Stomach (tissue), 4 donors: Measurements from ENCODE around the gene PSMA6.

ENCODE experiments used
- POLR2A ChIP-seq, 4 donors: fragments of 450-650 bp; IDR thresholded peaks; one replicate each; pipeline ENCODE4 v1.6.1; 2016; ENCODE audit warnings: antibody characterized with exemption in 4 of 4, control low read depth in 2 of 4, mild to moderate bottlenecking in 1 of 4, moderate library complexity in 1 of 4
- TF ChIP-seq, protein P1 (sequence below), 7 experiments: fragments of 450-650 bp in 4 of 7; fragments of 200-600 bp in 3 of 7; sonication (generic) in 3 of 7; IDR thresholded peaks; one replicate each; pipeline ENCODE4 v1.5.1; 2016 to 2019; ENCODE audit warnings: antibody characterized with exemption in 7 of 7, control low read depth in 2 of 7, mild to moderate bottlenecking in 1 of 7

DNA sequence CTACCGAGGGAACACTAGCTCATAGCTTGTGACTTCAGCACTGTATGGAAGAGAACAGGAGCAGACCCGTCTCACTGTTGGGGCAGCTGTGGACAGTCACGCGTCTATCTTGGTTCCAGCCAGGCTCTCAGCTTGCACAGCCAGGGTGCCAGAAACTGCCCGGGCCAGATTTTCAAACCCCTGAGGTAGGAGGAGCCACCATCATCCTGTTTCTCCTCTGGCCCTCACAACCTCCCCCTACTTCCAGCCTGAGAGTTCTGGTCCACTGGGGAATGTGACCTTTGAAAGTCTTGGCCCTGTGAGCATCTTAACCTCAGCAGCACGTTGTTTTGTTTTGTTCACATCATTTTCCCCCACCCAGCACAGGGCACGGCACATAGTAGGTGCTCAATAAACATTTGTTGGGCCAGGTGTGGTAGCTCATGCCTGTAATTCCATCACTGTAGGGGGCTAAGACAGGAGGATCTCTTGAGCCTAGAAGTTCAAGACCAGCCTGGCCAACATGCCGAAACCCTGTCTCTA lies 50.4 kb downstream of the PSMA6 start:
- TF ChIP-seq POLR2A (IDR thresholded peaks at IDR 0.05): no peak
- TF ChIP-seq, protein P1, sequence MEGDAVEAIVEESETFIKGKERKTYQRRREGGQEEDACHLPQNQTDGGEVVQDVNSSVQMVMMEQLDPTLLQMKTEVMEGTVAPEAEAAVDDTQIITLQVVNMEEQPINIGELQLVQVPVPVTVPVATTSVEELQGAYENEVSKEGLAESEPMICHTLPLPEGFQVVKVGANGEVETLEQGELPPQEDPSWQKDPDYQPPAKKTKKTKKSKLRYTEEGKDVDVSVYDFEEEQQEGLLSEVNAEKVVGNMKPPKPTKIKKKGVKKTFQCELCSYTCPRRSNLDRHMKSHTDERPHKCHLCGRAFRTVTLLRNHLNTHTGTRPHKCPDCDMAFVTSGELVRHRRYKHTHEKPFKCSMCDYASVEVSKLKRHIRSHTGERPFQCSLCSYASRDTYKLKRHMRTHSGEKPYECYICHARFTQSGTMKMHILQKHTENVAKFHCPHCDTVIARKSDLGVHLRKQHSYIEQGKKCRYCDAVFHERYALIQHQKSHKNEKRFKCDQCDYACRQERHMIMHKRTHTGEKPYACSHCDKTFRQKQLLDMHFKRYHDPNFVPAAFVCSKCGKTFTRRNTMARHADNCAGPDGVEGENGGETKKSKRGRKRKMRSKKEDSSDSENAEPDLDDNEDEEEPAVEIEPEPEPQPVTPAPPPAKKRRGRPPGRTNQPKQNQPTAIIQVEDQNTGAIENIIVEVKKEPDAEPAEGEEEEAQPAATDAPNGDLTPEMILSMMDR (IDR thresholded peaks at IDR 0.05): no peak
